ENCODE data around the gene GRIA2.

The GRIA2 gene

DNA sequence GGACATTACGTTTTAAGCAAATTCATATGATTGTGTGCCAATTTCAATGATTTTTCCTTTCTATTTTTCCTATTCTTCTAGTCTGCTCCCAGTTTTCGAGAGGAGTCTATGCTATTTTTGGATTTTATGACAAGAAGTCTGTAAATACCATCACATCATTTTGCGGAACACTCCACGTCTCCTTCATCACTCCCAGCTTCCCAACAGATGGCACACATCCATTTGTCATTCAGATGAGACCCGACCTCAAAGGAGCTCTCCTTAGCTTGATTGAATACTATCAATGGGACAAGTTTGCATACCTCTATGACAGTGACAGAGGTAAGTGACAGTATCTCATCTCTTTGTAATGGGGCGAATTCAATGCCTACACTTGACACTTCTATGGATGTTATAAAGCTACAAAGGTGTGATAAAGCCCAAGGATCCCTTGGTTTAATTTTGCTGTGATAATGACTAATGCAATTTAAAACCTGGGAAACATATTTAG is 83.0 kb downstream of the GRIA2 start:
- H3K27me3 ChIP-seq (ENCODE audit: control insufficient read depth in 1 of 2, insufficient read depth in 2 of 2, low read length in 2 of 2): no peaks in the 10 kb centered on the region
- no peak overlapping the region for H3K4me3 ChIP-seq (ENCODE audit: low read depth in 1 of 2, low read length in 2 of 2)
- no peaks in the 10 kb centered on the region for H3K36me3 ChIP-seq (ENCODE audit: insufficient read depth, low read length)
- H3K27ac ChIP-seq (ENCODE audit: low read depth, low read length): no peak overlapping the region
- no peaks in the 10 kb centered on the region for H3K4me1 ChIP-seq (ENCODE audit: insufficient read depth, low read length)
- no peaks in the 10 kb centered on the region for H3K9me3 ChIP-seq (ENCODE audit: low read length)
- H3K9ac ChIP-seq (ENCODE audit: low read length): no peak overlapping the region

DNA sequence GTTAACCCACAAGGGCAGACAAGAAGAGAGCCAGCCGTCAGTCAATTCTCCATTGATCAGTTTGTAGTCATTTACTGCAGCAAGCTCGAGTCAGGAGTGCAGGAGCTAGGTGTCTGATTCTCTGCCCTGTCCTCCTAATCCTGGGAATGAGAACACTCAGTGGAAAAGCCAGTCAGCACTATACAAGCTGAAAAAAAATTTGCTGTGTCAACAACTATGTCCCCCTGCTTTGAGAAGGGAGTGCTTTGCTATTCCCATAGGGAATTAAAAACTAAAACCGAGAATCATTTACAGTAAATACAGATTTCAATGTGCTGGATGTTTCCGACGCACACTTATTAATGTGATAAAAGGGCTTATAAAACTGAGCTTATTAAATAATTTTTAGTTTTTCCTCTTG is 84.2 kb downstream of the GRIA2 start:
- Histone ChIP-seq H3K4me3 (ENCODE audit: low read depth in 1 of 2, low read length in 2 of 2) (no peak overlapping the region), H3K9ac (ENCODE audit: low read length) (no peak overlapping the region), H3K9me3 (ENCODE audit: low read length) (no peaks in the 10 kb centered on the region), H3K27me3 (ENCODE audit: control insufficient read depth in 1 of 2, insufficient read depth in 2 of 2, low read length in 2 of 2) (no peaks in the 10 kb centered on the region), H3K27ac (ENCODE audit: low read depth, low read length) (no peak overlapping the region), H3K4me1 (ENCODE audit: insufficient read depth, low read length) (no peaks in the 10 kb centered on the region), H3K36me3 (ENCODE audit: insufficient read depth, low read length) (no peaks in the 10 kb centered on the region)

DNA sequence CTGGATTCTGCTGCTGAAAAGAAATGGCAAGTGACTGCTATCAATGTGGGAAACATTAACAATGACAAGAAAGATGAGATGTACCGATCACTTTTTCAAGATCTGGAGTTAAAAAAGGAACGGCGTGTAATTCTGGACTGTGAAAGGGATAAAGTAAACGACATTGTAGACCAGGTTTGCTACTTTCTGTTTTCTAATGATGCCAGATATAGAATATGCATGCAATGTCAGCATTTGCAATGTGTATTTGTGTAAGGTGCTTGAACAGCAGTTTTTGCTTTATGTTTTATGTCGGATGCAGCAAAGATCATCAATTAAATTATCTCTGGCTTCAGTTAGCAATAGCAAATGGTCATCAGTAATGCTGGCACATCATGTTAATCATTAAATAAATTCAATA is 92.2 kb downstream of the GRIA2 start:
- Histone ChIP-seq H3K27ac (ENCODE audit: low read depth, low read length) (no peak overlapping the region), H3K27me3 (ENCODE audit: control insufficient read depth in 1 of 2, insufficient read depth in 2 of 2, low read length in 2 of 2) (no peaks in the 10 kb centered on the region), H3K4me3 (ENCODE audit: low read depth in 1 of 2, low read length in 2 of 2) (no peak overlapping the region)

DNA sequence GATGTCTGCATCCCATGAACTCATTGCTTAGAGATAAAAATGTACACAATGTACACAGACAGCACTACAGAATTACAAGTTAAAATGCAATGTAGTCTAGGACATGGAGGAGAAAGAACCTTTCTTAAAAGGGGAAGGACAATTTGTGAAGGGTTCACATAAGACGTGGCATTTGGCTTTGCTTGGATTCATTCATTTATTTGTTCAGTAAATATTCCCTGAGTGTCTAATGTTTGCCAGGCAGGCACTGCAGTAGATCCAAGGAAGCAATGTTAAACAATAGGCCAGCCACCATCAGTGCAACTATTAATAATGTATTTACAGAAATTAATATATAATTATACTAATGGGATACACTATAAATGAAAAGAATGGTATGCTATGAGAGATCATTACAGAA is 94.4 kb downstream of the GRIA2 start:
- Histone ChIP-seq H3K4me3 (ENCODE audit: low read depth in 1 of 2, low read length in 2 of 2) (no peak overlapping the region), H3K27me3 (ENCODE audit: control insufficient read depth in 1 of 2, insufficient read depth in 2 of 2, low read length in 2 of 2) (no peaks in the 10 kb centered on the region), H3K27ac (ENCODE audit: low read depth, low read length) (no peak overlapping the region), H3K4me1 (ENCODE audit: insufficient read depth, low read length) (no peaks in the 10 kb centered on the region), H3K9ac (ENCODE audit: low read length) (no peak overlapping the region), H3K9me3 (ENCODE audit: low read length) (no peaks in the 10 kb centered on the region), H3K36me3 (ENCODE audit: insufficient read depth, low read length) (no peaks in the 10 kb centered on the region)

More for the DNA sequence above, 92.2 kb downstream of the GRIA2 start:
- H3K4me1 ChIP-seq (ENCODE audit: insufficient read depth, low read length): no peaks in the 10 kb centered on the region
- H3K9me3 ChIP-seq (ENCODE audit: low read length): no peaks in the 10 kb centered on the region
- no peak overlapping the region for H3K9ac ChIP-seq (ENCODE audit: low read length)
- no peaks in the 10 kb centered on the region for H3K36me3 ChIP-seq (ENCODE audit: insufficient read depth, low read length)

DNA sequence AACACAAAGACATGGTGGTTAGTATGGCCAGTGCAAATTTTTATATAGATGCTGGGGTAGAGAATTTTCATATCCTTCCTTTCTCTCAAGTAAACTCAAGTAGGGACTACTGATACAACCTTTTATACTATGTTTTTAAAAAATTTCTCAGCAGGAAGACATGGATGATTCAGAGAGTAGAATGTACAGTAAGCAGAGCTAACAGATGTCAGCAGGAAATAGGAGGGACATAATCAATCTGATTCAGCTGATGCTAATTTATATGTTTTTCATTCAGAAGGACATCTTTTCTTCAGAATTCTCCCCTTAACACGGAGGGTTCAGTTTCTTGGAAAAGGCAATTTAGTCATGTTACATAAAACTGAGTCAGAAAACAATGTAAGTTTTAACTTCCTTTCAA is 95.4 kb downstream of the GRIA2 start:
- Histone ChIP-seq H3K27me3 (ENCODE audit: control insufficient read depth in 1 of 2, insufficient read depth in 2 of 2, low read length in 2 of 2) (no peaks in the 10 kb centered on the region), H3K36me3 (ENCODE audit: insufficient read depth, low read length) (no peaks in the 10 kb centered on the region), H3K9me3 (ENCODE audit: low read length) (no peaks in the 10 kb centered on the region), H3K4me3 (ENCODE audit: low read depth in 1 of 2, low read length in 2 of 2) (no peak overlapping the region), H3K27ac (ENCODE audit: low read depth, low read length) (no peak overlapping the region), H3K9ac (ENCODE audit: low read length) (no peak overlapping the region), H3K4me1 (ENCODE audit: insufficient read depth, low read length) (no peaks in the 10 kb centered on the region)

DNA sequence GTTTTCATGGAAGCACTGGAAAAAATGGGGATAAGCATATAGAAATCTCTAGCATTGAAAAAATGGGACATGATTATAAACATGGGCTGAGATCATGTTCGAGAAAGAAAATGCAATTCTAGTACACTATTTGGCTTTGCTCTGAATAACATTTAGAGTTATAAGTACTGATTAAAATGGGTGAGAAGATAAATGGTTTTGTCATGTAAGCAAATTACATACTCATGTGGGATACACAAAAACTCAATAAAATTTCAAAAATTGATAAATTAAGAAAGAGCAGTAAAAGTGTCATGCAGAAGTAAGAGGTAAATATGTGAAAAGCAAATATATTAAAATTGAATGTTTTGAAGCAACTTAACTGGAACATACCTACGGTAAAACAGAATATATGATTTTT is 99.6 kb downstream of the GRIA2 start:
- H3K36me3 ChIP-seq (ENCODE audit: insufficient read depth, low read length): no peaks in the 10 kb centered on the region
- no peaks in the 10 kb centered on the region for H3K9me3 ChIP-seq (ENCODE audit: low read length)
- H3K4me1 ChIP-seq (ENCODE audit: insufficient read depth, low read length): no peaks in the 10 kb centered on the region
- H3K9ac ChIP-seq (ENCODE audit: low read length): no peak overlapping the region
- H3K4me3 ChIP-seq (ENCODE audit: low read depth in 1 of 2, low read length in 2 of 2): no peak overlapping the region
- H3K27ac ChIP-seq (ENCODE audit: low read depth, low read length): no peak overlapping the region
- no peaks in the 10 kb centered on the region for H3K27me3 ChIP-seq (ENCODE audit: control insufficient read depth in 1 of 2, insufficient read depth in 2 of 2, low read length in 2 of 2)

DNA sequence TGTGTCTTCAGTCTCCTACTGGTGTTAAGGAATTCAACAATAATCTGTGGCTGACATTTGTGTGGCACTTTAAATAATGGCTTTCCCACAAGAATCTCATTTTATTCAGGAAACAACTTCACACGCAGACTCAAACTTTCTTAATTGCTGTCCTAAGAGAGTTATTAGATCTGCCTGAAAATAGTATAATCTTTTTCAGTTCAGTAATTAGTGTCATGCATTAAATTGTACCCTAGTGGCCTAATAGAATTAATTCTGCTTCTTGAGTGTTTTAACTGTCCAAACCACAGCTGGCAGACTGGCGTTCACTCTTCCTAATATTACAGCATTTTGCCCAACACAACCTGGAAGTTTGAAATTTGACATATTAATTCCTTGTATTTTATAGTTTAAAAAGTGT is 107.1 kb downstream of the GRIA2 start:
- H3K9ac ChIP-seq (ENCODE audit: low read length): no peak overlapping the region
- no peaks in the 10 kb centered on the region for H3K4me1 ChIP-seq (ENCODE audit: insufficient read depth, low read length)
- no peak overlapping the region for H3K4me3 ChIP-seq (ENCODE audit: low read depth in 1 of 2, low read length in 2 of 2)
- no peak overlapping the region for H3K27ac ChIP-seq (ENCODE audit: low read depth, low read length)
- no peaks in the 10 kb centered on the region for H3K36me3 ChIP-seq (ENCODE audit: insufficient read depth, low read length)
- no peaks in the 10 kb centered on the region for H3K9me3 ChIP-seq (ENCODE audit: low read length)
- H3K27me3 ChIP-seq (ENCODE audit: control insufficient read depth in 1 of 2, insufficient read depth in 2 of 2, low read length in 2 of 2): no peaks in the 10 kb centered on the region

DNA sequence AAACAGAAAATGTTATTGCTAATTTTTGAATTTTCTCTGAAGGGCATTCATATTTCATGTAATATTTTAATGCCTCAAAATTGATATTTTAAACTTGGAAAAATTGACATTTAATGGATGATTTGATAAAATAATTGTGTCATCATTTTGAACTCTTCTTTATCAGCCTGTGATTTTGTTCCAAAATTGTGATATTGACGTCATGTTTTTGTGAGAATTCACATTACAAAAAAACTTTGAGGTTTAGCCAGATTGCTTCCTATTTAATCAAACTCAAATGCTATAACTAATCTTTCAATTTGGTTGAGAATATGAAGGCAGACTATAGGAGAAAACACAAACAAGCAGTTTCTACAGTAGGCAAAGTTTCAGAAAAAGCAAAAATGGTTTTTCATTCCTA is 137.4 kb downstream of the GRIA2 start:
- Histone ChIP-seq H3K9ac (ENCODE audit: low read length) (no peak overlapping the region), H3K36me3 (ENCODE audit: insufficient read depth, low read length) (no peaks in the 10 kb centered on the region), H3K4me1 (ENCODE audit: insufficient read depth, low read length) (no peaks in the 10 kb centered on the region), H3K9me3 (ENCODE audit: low read length) (no peaks in the 10 kb centered on the region), H3K27ac (ENCODE audit: low read depth, low read length) (no peak overlapping the region), H3K27me3 (ENCODE audit: control insufficient read depth in 1 of 2, insufficient read depth in 2 of 2, low read length in 2 of 2) (no peaks in the 10 kb centered on the region), H3K4me3 (ENCODE audit: low read depth in 1 of 2, low read length in 2 of 2) (no peak overlapping the region)

DNA sequence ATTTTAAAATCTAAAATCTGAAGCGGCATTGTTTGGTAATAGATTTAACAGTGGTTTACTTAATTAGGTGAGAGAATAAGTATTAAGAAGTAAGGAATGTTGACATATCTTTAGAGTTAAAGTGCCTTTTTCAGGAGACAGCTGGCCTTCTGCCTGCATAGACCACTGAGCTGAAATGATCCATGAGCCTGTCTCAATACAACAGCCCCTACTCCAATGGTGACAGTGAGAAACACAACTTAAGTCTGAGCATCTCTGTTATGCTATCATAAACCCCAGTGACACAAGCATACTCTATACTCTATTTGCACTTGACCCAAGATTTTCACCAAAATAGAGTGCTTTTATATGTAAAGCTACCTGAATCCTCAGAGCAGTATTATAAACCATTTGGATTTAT is 137.9 kb downstream of the GRIA2 start:
- Histone ChIP-seq H3K27ac (ENCODE audit: low read depth, low read length) (no peak overlapping the region), H3K4me1 (ENCODE audit: insufficient read depth, low read length) (no peaks in the 10 kb centered on the region)

DNA sequence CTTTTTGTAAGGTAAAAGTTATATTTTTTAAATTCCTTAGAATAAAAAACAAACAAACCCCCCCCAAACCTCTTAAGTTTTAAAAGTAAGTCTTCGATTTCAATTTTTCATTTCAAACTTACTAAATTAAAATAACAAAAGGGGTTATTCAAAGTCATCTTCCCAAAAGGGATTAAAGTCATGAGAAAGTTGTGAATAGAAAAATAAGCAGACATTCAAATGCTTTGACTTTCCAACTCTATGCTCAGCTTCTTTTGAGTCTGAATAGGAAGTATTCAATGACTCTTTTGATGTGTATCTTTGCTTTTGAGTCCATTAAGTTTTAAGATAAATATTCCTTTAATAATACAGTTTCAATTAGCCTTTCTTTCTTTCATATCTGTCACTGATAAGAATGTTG is 138.3 kb downstream of the GRIA2 start:
- H3K36me3 ChIP-seq (ENCODE audit: insufficient read depth, low read length): no peaks in the 10 kb centered on the region
- H3K4me3 ChIP-seq (ENCODE audit: low read depth in 1 of 2, low read length in 2 of 2): no peak overlapping the region
- H3K9ac ChIP-seq (ENCODE audit: low read length): no peak overlapping the region
- H3K27me3 ChIP-seq (ENCODE audit: control insufficient read depth in 1 of 2, insufficient read depth in 2 of 2, low read length in 2 of 2): no peaks in the 10 kb centered on the region
- H3K27ac ChIP-seq (ENCODE audit: low read depth, low read length): no peak overlapping the region
- no peaks in the 10 kb centered on the region for H3K9me3 ChIP-seq (ENCODE audit: low read length)
- H3K4me1 ChIP-seq (ENCODE audit: insufficient read depth, low read length): no peaks in the 10 kb centered on the region

More for the DNA sequence above, 137.9 kb downstream of the GRIA2 start:
- no peaks in the 10 kb centered on the region for H3K36me3 ChIP-seq (ENCODE audit: insufficient read depth, low read length)
- H3K4me3 ChIP-seq (ENCODE audit: low read depth in 1 of 2, low read length in 2 of 2): no peak overlapping the region
- no peaks in the 10 kb centered on the region for H3K9me3 ChIP-seq (ENCODE audit: low read length)
- H3K9ac ChIP-seq (ENCODE audit: low read length): no peak overlapping the region
- H3K27me3 ChIP-seq (ENCODE audit: control insufficient read depth in 1 of 2, insufficient read depth in 2 of 2, low read length in 2 of 2): no peaks in the 10 kb centered on the region

DNA sequence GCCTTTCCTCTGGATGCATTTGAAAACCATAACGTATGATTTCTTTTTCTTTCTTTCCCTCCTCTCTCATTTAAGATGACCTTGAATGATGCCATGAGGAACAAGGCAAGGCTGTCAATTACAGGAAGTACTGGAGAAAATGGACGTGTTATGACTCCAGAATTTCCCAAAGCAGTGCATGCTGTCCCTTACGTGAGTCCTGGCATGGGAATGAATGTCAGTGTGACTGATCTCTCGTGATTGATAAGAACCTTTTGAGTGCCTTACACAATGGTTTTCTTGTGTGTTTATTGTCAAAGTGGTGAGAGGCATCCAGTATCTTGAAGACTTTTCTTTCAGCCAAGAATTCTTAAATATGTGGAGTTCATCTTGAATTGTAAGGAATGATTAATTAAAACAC is 142.8 kb downstream of the GRIA2 start:
- no peaks in the 10 kb centered on the region for H3K4me1 ChIP-seq (ENCODE audit: insufficient read depth, low read length)
- no peak overlapping the region for H3K27ac ChIP-seq (ENCODE audit: low read depth, low read length)
- H3K9me3 ChIP-seq (ENCODE audit: low read length): no peaks in the 10 kb centered on the region
- H3K27me3 ChIP-seq (ENCODE audit: control insufficient read depth in 1 of 2, insufficient read depth in 2 of 2, low read length in 2 of 2): no peaks in the 10 kb centered on the region
- no peak overlapping the region for H3K4me3 ChIP-seq (ENCODE audit: low read depth in 1 of 2, low read length in 2 of 2)
- H3K36me3 ChIP-seq (ENCODE audit: insufficient read depth, low read length): no peaks in the 10 kb centered on the region
- H3K9ac ChIP-seq (ENCODE audit: low read length): no peak overlapping the region

DNA sequence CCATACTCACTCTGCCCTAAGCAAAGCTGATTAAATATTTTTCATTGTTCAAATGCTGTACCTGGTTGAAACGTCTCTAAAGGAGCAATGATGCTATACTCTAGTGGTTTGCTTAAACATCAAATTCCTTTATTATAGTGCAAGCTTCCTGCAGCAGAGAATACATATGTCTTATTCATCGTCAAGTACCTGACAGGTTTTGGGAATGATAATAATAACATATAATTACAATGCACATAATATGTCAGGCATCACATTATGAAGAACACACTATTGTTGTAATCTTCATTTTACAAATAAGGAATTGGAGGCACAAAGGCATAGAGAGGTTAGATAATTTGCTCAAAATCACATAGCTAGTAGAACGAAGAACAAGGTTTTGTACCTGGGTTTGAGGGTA is 151.6 kb downstream of the GRIA2 start:
- Histone ChIP-seq H3K9me3 (ENCODE audit: low read length) (no peaks in the 10 kb centered on the region), H3K27ac (ENCODE audit: low read depth, low read length) (no peak overlapping the region), H3K9ac (ENCODE audit: low read length) (no peak overlapping the region), H3K36me3 (ENCODE audit: insufficient read depth, low read length) (no peaks in the 10 kb centered on the region), H3K4me1 (ENCODE audit: insufficient read depth, low read length) (no peaks in the 10 kb centered on the region), H3K27me3 (ENCODE audit: control insufficient read depth in 1 of 2, insufficient read depth in 2 of 2, low read length in 2 of 2) (no peaks in the 10 kb centered on the region), H3K4me3 (ENCODE audit: low read depth in 1 of 2, low read length in 2 of 2) (no peak overlapping the region)
